ENCODE data around the gene KIF25.

KIF25 gene

GRCh38 chr6:168086616-168087015, 89.1 kb downstream of the KIF25 start:
- DNase-seq (ENCODE audit: low read depth in 1 of 2, low spot score in 1 of 2) = no peak

- DNase-seq (ENCODE audit: low read depth in 1 of 2, low spot score in 1 of 2) = no peak
These were observed 90.1 kb downstream of the KIF25 start for GRCh38 chr6:168087436-168088160.

DNA sequence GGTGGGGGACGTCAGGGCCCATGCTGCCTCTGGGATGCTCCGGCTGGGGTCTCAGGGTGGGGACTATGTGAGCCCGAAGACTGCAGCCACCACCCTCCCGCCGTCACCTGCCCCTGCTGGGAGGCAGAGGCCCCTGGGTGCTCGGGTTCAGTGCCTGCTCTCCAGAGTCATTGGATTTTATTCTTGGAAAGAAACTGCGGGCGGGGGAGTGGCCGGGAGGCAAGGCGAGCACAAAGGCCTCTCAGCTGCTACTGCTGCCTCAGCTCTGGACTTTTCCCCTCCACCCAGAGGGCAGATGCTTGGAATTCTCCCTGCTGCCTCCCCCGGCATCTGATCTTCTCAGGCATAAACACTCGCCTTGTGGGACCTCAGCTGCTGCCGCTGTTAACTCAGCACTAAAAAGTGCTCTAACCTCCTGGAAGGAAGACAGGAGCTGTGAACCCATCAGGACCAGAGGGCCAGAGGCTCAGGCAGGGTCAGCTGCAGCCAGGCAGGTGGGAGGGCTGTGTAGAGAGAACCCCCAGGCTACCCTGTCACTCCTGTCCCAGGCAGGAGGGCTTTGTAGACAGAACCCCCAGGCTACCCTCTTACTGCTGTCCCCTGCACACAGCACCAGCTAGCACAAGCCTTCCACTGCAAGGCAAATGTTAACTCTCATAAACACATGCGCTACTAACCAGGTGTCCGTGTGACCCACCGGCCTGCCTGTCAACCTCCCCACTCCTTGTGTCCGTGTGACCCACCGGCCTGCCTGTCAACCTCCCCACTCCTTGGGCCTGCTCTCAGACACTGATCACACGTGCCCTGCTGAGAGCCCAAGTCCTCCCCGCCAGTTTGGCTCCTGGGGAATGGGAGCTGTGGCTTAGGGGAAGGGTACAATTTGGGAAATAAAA, 90.9 kb downstream of the KIF25 start:
- no peak for DNase-seq (ENCODE audit: low read depth in 1 of 2, low spot score in 1 of 2)

DNA sequence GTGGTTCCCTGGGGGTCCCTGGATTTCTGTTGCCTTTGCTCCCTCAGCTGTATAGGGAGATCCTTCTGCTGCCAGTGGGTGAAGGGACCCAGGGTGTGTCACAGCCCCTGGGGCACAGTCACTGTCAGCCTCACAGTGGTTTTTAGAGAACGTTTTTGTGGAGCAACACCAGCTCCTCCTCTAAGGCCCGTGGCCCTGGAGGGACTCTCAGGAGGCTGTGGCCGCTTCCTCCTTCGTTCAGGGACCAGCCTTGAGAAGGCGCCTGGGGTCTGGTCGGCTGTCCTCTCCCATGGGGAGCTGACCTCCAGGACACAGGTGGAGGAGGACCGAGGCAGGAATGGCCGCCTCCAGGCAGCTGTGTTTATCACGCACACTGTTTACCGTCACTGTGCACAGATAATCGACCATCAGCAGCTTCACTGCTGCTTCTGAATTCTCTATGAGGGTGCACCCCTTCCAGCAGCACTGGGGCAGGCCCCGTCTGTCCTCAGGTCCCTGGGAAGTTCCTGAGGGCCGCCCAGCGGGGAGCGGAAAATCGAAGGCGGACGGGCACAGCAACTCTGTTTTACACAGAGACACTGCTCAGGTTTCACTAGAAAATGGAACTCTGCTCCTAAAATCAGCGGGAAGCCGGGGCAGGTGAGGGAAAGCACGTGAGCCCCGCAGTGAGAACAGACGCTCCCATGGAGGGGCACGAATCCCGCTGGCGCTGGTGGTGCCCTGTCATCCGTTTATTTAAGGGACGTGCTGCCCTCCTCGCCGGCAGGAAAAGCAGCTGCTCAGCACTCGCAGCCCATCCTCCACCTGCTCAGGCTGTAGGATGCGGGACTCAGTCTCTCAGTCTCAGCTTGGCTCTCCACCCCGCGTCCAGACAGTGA, 92.0 kb downstream of the KIF25 start:
- DNase-seq (ENCODE audit: low read depth in 1 of 2, low spot score in 1 of 2) = no peak

- DNase-seq (ENCODE audit: low read depth in 1 of 2, low spot score in 1 of 2) = no peak
These were observed 92.7 kb downstream of the KIF25 start for GRCh38 chr6:168090064-168090690.

DNA sequence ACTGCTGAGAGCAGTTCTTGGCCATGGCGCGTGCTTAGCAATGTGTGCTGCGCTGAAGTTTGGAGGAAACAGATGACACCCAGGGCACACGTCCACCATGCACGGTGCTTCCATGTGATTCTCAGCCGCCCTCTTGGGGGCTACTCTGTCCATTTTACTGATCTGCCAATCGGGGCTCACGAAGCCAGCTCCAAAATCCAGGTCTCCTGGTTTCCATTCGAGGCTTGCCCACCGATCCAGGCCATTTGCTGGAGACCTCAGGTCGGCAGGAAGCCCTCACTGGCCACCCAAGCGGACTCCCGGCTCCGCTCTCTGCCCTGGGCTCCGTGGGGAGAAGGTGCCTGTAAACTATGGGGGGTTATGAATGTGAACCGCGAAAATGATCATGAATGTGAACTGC, 93.2 kb downstream of the KIF25 start:
- no peak for DNase-seq (ENCODE audit: low read depth in 1 of 2, low spot score in 1 of 2)

GRCh38 chr6:168091381-168092264, 94.2 kb downstream of the KIF25 start:
- DNase-seq (ENCODE audit: low read depth in 1 of 2, low spot score in 1 of 2) = no peak

GRCh38 chr6:168092541-168092940, 95.1 kb downstream of the KIF25 start:
- no peak for DNase-seq (ENCODE audit: low read depth in 1 of 2, low spot score in 1 of 2)

DNA sequence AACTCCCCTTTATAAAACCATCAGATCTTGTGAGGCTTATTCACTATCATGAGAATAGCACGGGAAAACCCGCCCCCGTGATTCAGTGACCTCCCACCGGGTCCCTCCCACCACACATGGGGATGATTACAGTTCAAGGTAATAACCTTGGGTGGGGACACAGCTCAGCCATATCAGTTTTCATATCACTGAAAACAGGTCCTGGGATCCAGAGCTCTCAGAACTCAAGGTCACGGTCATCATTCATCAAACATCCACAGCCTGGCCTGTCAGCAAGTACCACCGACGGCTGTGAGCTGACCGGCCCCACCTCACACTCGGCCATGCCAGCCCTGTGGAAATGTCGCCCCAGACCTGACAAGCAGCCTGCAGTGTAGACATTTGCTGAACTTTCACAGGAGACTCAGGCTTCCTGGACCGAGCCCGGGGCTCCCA, 95.6 kb downstream of the KIF25 start:
- no peak for DNase-seq (ENCODE audit: low read depth in 1 of 2, low spot score in 1 of 2)

GRCh38 chr6:168093634-168094033, 96.2 kb downstream of the KIF25 start:
- no peak for DNase-seq (ENCODE audit: low read depth in 1 of 2, low spot score in 1 of 2)

Measured in stimulated activated CD4-positive, alpha-beta T cell treated with anti-CD3 and anti-CD28 coated beads, Interleukin-15, amount 100 ng/mL, for 1 hour (primary cell).